HG03575 (cell line): ENCODE data around the gene PEF1.

Source experiments
- ATAC-seq: cut with Tn5 transposase; IDR thresholded peaks from one replicate; pipeline ENCODE4 v1.9.1; 2021; ENCODE audit not compliant: unreplicated experiment, insufficient number of reproducible peaks, low FRiP score; ENCODE audit errors: extremely low read depth

PEF1 gene

DNA sequence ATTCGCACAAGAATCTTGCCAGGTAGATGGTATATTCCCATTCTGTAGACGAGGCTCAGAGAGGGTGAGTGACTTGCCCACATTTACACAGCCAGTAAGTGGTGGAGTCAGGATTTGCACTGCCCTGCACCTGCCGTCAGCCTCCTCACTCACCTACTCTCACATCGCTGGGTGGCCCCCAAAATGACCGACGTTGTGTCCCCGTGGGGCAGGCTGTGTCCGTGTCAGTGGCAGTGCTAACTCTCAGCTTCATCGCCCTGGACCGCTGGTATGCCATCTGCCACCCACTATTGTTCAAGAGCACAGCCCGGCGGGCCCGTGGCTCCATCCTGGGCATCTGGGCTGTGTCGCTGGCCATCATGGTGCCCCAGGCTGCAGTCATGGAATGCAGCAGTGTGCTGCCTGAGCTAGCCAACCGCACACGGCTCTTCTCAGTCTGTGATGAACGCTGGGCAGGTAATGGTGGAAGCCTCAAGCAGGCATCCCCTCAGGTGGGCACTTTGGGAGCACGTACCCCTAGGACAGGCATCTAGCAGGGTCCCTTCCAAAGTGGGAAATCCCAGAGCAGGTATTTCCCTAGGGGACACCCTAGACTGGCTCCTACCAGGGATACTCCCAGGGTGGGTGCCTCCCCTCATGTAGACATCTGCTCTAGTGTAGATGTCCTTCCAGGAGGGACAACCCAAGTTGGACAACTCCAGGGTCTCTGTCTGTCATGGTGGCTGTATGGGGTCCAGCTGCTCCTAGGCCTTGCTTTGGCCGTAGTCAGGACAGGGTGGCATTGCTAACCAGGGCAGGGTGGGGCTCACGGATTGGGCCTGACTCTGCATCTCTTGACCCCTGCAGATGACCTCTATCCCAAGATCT lies 23.8 kb downstream of the PEF1 start:
- no peak for ATAC-seq

- no peak for ATAC-seq
Measured at GRCh38 chr1:31618916-31619846, 25.5 kb downstream of the PEF1 start.

DNA sequence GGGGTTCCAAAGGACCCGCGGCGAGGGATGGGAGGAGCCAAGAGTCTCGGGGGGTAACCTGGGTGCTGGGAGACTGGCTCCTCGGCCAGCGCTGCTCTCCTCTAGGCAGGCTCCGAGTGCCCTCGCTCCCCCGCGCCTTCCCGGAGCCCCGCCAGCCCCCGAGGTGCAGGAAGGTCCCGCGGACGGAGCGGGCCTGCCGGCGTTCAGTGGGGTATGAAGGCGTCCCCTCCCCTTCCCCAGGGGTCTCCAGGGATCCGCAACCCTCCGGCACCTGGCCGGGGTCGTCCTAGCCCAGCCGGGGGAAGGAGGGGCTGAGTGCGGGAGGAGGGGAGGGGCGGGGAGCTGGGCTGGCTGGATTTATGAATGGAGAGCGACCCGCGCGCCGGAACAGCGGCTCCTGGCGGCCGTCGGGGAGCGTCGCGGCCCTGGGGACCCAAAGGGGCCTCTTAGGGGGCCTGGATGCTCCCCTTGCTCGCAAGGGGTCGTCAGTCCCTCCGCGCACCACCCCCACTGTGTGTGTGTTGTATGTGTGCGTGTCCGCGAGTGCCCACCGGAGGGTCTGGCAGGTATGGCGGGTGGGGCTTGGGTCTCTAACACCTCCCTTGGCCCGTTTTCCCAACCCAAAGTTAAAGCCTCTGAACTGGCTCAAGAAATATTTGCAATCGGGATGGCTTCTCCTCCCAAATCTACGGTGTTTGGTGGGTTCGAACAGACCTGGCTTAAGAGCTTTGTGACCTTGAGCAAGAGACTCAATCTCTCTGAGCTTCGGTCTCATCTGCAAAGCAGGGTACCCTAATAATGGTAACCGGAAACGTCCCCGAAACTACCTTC lies 26.5 kb downstream of the PEF1 start:
- ATAC-seq, result no peak

GRCh38 chr1:31617218-31617915 lies 27.3 kb downstream of the PEF1 start, which contains the start of gene HCRTR1:
Gene HCRTR1 (plus strand): TSS chr1:31617689. CDS start chr1:31619193, 1,504 bp downstream.
- ATAC-seq, result no peak

- ATAC-seq, result no peak
Measured at GRCh38 chr1:31615939-31616338, 28.7 kb downstream of the PEF1 start.

- no peak for ATAC-seq
Measured at GRCh38 chr1:31615414-31615813, 29.3 kb downstream of the PEF1 start.

GRCh38 chr1:31614414-31615005 lies 30.2 kb downstream of the PEF1 start:
- ATAC-seq, result no peak

- ATAC-seq, result no peak
Measured at GRCh38 chr1:31609514-31610118, 35.1 kb downstream of the PEF1 start.

- no peak for ATAC-seq
Measured at GRCh38 chr1:31607360-31607759, 37.3 kb downstream of the PEF1 start.

DNA sequence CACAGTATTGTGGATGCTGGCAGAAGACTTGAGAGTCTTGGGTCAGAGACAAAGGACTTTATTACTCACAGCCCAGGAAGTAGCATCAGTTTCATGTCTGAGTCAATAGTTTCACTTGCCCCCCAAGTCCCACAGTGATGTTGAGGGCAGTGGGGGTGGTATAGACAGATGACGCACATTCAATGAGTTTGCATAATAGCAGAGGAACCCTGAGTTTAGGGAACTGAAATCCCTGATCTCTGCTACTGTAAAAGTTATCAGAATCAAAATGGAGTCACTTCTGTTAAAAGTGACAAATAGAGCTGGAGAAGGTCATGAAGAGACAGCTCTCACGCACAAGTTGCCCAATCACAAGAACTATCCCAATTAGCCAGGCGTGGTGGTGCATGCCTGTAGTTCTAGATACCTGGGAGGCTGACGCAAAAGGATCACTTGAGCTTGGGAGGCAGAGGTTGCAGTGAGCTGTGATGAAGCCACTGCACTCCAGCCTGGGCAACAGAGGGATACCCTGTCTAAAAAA lies 38.7 kb downstream of the PEF1 start:
- no peak for ATAC-seq

GRCh38 chr1:31602081-31602480 lies 42.6 kb downstream of the PEF1 start:
- ATAC-seq, result no peak

DNA sequence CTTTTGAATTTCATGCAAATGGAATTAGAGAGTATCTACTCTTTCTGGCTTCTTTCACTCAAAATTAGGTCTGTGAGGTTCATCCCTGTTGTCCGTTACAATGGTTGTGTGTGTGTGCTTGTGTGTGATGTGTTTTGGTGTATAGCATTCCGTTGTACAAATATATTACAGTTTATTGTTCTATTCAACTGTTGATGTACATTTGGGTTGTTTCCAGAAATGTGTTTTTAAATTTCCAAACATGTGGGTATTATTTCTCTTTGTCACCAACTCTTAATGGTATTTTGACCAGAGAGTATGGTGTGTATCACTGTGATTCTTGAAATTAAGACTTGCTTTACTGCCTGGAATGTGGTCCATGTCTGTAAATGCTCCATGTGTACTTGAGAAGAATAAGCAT lies 44.0 kb downstream of the PEF1 start:
- no peak for ATAC-seq

DNA sequence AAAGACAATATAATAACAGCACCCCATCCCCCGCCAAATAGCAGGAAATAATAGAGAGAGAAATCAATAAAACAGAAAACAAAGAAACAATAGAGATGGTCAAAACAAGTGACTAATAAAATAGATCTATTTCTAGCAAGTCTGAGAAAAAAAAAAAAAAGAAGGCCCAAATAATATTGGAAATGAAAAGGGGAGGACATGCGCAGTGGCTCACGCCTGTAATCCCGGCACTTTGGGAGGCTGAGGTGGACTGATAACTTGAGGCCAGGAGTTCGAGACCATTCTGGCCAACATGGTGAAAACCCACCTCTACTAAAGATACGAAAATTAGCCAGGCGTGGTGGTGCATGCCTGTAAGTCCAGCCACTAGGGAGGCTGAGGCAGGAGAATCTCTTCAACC lies 45.7 kb downstream of the PEF1 start:
- ATAC-seq, result no peak

DNA sequence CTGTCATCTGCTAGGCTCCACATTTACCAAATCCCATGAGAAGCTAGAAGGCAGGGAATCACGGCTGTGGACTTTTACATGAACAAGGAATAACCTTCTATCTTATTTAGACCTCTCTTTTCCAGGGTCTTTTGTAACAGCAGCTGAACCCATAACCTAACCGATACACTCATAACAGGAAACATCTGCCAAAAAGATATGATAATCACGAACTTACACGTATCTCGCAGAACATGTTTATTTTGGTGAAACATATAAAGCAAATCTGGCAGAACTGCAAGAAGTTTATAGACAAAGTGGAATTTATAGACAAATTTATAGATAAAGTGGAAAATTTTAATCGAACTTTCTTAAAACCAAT lies 48.0 kb downstream of the PEF1 start:
- ATAC-seq, result no peak

DNA sequence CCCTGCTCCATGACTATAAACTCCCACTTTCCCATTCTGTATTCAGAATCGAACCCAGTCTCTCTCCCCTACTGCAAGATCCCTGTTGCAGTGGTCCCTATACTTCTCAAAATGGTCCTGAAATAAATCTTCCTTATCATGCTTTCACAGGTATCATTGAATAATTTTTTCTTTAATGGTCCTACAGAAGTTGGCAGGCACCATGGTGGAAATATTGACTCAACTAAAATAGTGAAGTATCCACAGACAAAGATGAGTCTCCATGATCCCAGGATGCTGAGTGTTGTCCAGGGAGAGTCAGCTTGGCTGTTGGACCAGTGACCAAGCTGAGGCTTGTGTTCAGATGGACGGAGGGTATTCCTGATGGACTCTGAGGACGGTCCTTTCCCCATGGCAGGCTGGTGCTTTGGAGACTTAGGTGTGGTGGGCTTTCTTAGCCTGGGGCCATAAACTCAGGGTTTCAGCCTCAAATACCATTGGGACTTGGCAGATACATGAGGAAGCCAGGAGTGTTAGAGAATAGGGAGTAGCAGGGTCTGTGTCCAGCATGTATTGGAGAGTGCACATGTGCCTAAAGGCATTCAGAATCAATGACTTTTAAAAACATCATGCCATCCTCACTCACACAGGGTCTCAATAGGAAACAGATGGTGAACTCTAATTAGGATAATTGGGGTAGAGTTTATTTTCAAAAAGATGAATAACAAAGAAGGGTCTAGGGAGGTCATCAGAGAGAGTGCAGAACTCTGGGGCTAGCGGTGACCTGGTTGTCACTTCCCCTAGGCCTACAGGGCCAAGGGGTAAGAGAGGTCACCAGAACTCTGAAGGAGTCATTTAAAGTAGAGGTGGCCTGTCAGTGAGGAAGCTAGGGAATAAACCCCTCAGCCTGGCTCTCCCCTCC lies 48.6 kb downstream of the PEF1 start:
- ATAC-seq, result no peak

GRCh38 chr1:31593770-31594632 lies 50.7 kb downstream of the PEF1 start:
- ATAC-seq, result no peak
